ENCODE results near the gene G6PC1.

G6PC1 gene

GRCh38 chr17:42950044-42950783 is 49.6 kb downstream of the G6PC1 start:
- no peak for DNase-seq (ENCODE audit: low read depth in 1 of 2, low spot score in 1 of 2)
- no peak for TF ChIP-seq JUND (IDR thresholded peaks at IDR 0.05; ENCODE audit: low read depth)
- in situ Hi-C loops (cut with HindIII; ENCODE audit: low pct_unique_long_range_greater_than_20kb, low sequenced_read_pairs) = no loop called here

Measured in T47D (cell line).